GM12878 (cell line): Measurements from ENCODE around the gene CUL1.

ENCODE experiments used
- EP300 ChIP-seq, 2 experiments: fragments of 150-350 bp in 1 of 2; IDR thresholded peaks; 2 replicates each; pipeline ENCODE4 v1.6.1; 2011 to 2012; ENCODE audit warnings: low read depth in 2 of 2, low read length in 2 of 2, borderline replicate concordance in 1 of 2, improper control_type of control experiment in 1 of 2, inconsistent platforms in 1 of 2; ENCODE audit not compliant: control insufficient read depth in 1 of 2
- HDAC2 ChIP-seq: fragments of 200-600 bp; sonication (generic); IDR thresholded peaks from 2 replicates; pipeline ENCODE4 v1.6.1; 2017
- KDM1A ChIP-seq: fragments of 200-600 bp; sonication (generic); IDR thresholded peaks from 2 replicates; pipeline ENCODE4 v1.6.1; 2016; ENCODE audit warnings: borderline replicate concordance
- MTA3 ChIP-seq: IDR thresholded peaks from 2 replicates; pipeline ENCODE4 v1.6.1; 2012; ENCODE audit warnings: low read length, inconsistent platforms, borderline replicate concordance
- MXI1 ChIP-seq: fragments of 150-350 bp; IDR thresholded peaks from 2 replicates; pipeline ENCODE4 v1.6.1; 2011; ENCODE audit warnings: low read depth, mild to moderate bottlenecking, inconsistent platforms, low read length, improper control_type of control experiment
- NBN ChIP-seq: fragments of 450-650 bp; IDR thresholded peaks from 2 replicates; pipeline ENCODE4 v1.6.1; 2016
- POLR2A ChIP-seq: IDR thresholded peaks from 2 replicates; pipeline ENCODE4 v1.6.1; 2011; ENCODE audit warnings: low read depth, mild to moderate bottlenecking, low read length
- RFX5 ChIP-seq: IDR thresholded peaks from 2 replicates; pipeline ENCODE4 v1.6.1; 2011; ENCODE audit warnings: low read depth, low read length, improper control_type of control experiment
- SMC3 ChIP-seq: IDR thresholded peaks from 2 replicates; pipeline ENCODE4 v1.6.1; 2011; ENCODE audit warnings: low read length, improper control_type of control experiment, borderline replicate concordance
- ZNF622 ChIP-seq: fragments of 450-650 bp; IDR thresholded peaks from 2 replicates; pipeline ENCODE4 v1.6.1; 2017; ENCODE audit warnings: mild to moderate bottlenecking, inconsistent platforms
- TF ChIP-seq, protein P1 (sequence below), 3 experiments: IDR thresholded peaks in 2 of 3; conservative IDR thresholded peaks in 1 of 3; 2 replicates each; pipeline ENCODE4 v1.5.1; 2011; ENCODE audit warnings: low read depth in 3 of 3, low read length in 3 of 3, mild to moderate bottlenecking in 3 of 3, control low read depth in 2 of 3, moderate library complexity in 2 of 3, inconsistent platforms in 1 of 3, mixed read lengths in 1 of 3; ENCODE audit not compliant: control insufficient read depth in 2 of 3, insufficient read depth in 1 of 3; ENCODE audit errors: extremely low read depth in 1 of 3

DNA sequence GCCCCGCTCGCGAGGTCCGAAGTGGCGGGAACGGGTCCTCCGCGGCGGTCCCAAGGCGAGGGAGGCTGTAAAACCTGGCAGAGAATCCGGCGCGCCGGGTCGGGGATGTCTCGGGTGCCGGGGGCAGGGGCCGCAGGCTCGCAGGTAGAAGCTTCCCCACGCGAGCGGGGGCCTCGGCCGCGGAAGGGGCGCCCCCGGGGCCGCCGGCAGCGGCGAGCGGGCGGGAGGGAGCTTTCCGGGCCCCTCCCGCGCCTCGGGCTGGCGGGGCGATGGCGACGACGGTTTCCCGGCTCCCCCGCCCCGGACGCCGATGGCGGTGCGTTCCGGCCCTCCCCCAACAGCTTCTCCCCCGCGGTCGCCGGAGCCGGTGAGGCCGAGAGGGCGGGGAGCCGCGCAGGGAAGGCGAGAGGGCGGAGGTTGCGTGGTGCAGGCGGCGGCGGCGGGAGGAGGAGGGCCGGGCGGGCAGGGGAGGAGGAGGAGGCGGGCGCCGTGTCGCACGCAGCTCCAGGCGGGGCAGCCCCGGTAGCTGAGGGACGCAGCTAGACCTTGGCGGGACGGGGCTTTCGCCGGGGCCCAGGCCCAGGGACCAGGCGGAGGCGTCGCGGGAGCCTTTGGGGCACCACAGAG lies at the start of gene CUL1:
- TF ChIP-seq, protein P1, sequence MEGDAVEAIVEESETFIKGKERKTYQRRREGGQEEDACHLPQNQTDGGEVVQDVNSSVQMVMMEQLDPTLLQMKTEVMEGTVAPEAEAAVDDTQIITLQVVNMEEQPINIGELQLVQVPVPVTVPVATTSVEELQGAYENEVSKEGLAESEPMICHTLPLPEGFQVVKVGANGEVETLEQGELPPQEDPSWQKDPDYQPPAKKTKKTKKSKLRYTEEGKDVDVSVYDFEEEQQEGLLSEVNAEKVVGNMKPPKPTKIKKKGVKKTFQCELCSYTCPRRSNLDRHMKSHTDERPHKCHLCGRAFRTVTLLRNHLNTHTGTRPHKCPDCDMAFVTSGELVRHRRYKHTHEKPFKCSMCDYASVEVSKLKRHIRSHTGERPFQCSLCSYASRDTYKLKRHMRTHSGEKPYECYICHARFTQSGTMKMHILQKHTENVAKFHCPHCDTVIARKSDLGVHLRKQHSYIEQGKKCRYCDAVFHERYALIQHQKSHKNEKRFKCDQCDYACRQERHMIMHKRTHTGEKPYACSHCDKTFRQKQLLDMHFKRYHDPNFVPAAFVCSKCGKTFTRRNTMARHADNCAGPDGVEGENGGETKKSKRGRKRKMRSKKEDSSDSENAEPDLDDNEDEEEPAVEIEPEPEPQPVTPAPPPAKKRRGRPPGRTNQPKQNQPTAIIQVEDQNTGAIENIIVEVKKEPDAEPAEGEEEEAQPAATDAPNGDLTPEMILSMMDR (IDR thresholded peaks at IDR 0.05 in 2 of 3, conservative IDR thresholded peaks at IDR 0.05 in 1 of 3; ENCODE audit: control insufficient read depth in 2 of 3, extremely low read depth in 1 of 3, insufficient read depth in 1 of 3, low read depth in 3 of 3, low read length in 3 of 3) = no peak
- no peak for TF ChIP-seq HDAC2
- TF ChIP-seq MXI1 = peak; percentile 62; the same call in 1 of the 2 replicates
- TF ChIP-seq NBN = no peak
- no peak for TF ChIP-seq MTA3
- TF ChIP-seq EP300 (IDR thresholded peaks at IDR 0.05; ENCODE audit: borderline replicate concordance in 1 of 2, control insufficient read depth in 1 of 2, low read depth in 2 of 2, low read length in 2 of 2) = no peak
- no peak for TF ChIP-seq RFX5
- TF ChIP-seq KDM1A = no peak
- TF ChIP-seq SMC3 = no peak
- peak; percentile 83 for TF ChIP-seq POLR2A
- TF ChIP-seq ZNF622 = no peak
